H1 (cell line): Measurements from ENCODE around the gene CDCA5. TPM values are rescaled to one million over a fixed set of nuclear protein-coding genes. Genes with fewer than 3 reads are reported as not detected.
A peak's percentile ranks its signal among the peaks of the same experiment; 100 is the strongest.

Experiments
- CTCF ChIA-PET: fragments of 300-600 bp; sonication (Branson Sonifier 250); formaldehyde crosslinking; loops from one replicate; lab custom pipeline; 2021; ENCODE audit not compliant: partially characterized antibody; lab: Charles Lee
- POLR2A ChIA-PET: fragments of 300-600 bp; sonication (Branson Sonifier 250); formaldehyde crosslinking; loops from one replicate; lab custom pipeline; 2021; ENCODE audit warnings: inconsistent platforms; ENCODE audit not compliant: partially characterized antibody; lab: Charles Lee
- DNase-seq, 2 experiments: peaks; one replicate each; pipeline versions ENCODE4 v3.0.0 to v3.0.0-alpha.2; 2010 to 2022; ENCODE audit warnings: low spot score in 2 of 2, low read depth in 1 of 2, mixed read lengths in 1 of 2
- FAIRE-seq: peaks from 2 replicates; lab custom pipeline; 2011; peaks lifted over from hg19 to GRCh38; lab: Jason Lieb, UNC
- H2AFZ ChIP-seq: 2 replicates; pipeline ENCODE4 v1.8.1; 2012; ENCODE audit warnings: low read length, inconsistent platforms
- H2AK5ac ChIP-seq: 2 replicates; pipeline ENCODE4 v1.6.1; 2013; ENCODE audit warnings: low read depth, low read length
- H2BK120ac ChIP-seq: replicated peaks from 2 replicates; pipeline ENCODE3; 2013; ENCODE audit warnings: low read depth, low read length, inconsistent platforms
- H2BK12ac ChIP-seq: 2 replicates; pipeline ENCODE4 v1.6.1; 2013; ENCODE audit warnings: low read depth, low read length
- H2BK15ac ChIP-seq: 2 replicates; pipeline ENCODE4 v1.6.1; 2013; ENCODE audit warnings: low read length
- H2BK20ac ChIP-seq: 2 replicates; pipeline ENCODE4 v1.6.1; 2013; ENCODE audit warnings: low read length
- H2BK5ac ChIP-seq: 2 replicates; pipeline ENCODE4 v1.6.1; 2013; ENCODE audit warnings: low read depth, low read length
- H3K14ac ChIP-seq: 2 replicates; pipeline ENCODE4 v1.6.1; 2013; ENCODE audit warnings: inconsistent platforms; ENCODE audit not compliant: insufficient read length
- H3K18ac ChIP-seq: 2 replicates; pipeline ENCODE4 v1.6.1; 2013; ENCODE audit warnings: low read length; ENCODE audit errors: extremely low read depth
- H3K23ac ChIP-seq: 2 replicates; pipeline ENCODE4 v1.6.1; 2013; ENCODE audit warnings: inconsistent platforms; ENCODE audit not compliant: insufficient read length
- H3K23me2 ChIP-seq: 2 replicates; pipeline ENCODE4 v1.6.1; 2013; ENCODE audit warnings: low read depth, low read length
- H3K27ac ChIP-seq: 2 replicates; pipeline ENCODE4 v1.6.1; 2011; ENCODE audit warnings: low read depth, low read length, inconsistent platforms
- H3K27me3 ChIP-seq, 4 experiments: replicated peaks in 1 of 4; 1 replicate in 1 of 4; 2 replicates in 3 of 4; pipeline versions ENCODE4 v1.6.1 to v1.8.1; 2011 to 2013; ENCODE audit warnings: low read length in 3 of 4, mild to moderate bottlenecking in 3 of 4, inconsistent platforms in 2 of 4, mixed read lengths in 2 of 4, moderate library complexity in 1 of 4; ENCODE audit not compliant: control insufficient read depth in 3 of 4, insufficient read depth in 3 of 4; ENCODE audit errors: extremely low read depth in 1 of 4
- H3K36me3 ChIP-seq, 4 experiments: 2 replicates each; pipeline versions ENCODE4 v1.6.1 to v1.8.1; 2011 to 2013; ENCODE audit warnings: mild to moderate bottlenecking in 4 of 4, low read length in 3 of 4, moderate library complexity in 2 of 4, control low read depth in 1 of 4, inconsistent platforms in 1 of 4; ENCODE audit not compliant: insufficient read depth in 4 of 4, control insufficient read depth in 2 of 4
- H3K4ac ChIP-seq: replicated peaks from 2 replicates; pipeline ENCODE3; 2013; ENCODE audit warnings: low read length, low read depth, mixed read lengths, inconsistent platforms; ENCODE audit not compliant: insufficient read length
- H3K4me1 ChIP-seq, 4 experiments: replicated peaks in 1 of 4; 1 replicate in 1 of 4; 2 replicates in 3 of 4; pipeline versions ENCODE4 v1.6.1 to v1.8.1; 2011 to 2013; ENCODE audit warnings: low read length in 3 of 4, inconsistent platforms in 2 of 4, mixed read lengths in 1 of 4; ENCODE audit not compliant: insufficient read depth in 4 of 4, control insufficient read depth in 3 of 4
- H3K4me2 ChIP-seq, 2 experiments: 2 replicates each; pipeline versions ENCODE4 v1.6.1 to v1.8.1; 2011 to 2013; ENCODE audit warnings: low read depth in 2 of 2, low read length in 2 of 2, control low read depth in 1 of 2, inconsistent platforms in 1 of 2, mild to moderate bottlenecking in 1 of 2; ENCODE audit not compliant: insufficient read depth in 1 of 2
- H3K4me3 ChIP-seq, 4 experiments: fragments of 200-600, 300-600 bp in 1 of 4; sonication (generic), shearing (Covaris generic), sonication (Bioruptor Twin) in 1 of 4; 2 replicates each; pipeline versions ENCODE4 v1.5.1 to v1.8.1; 2011 to 2016; ENCODE audit warnings: low read length in 4 of 4, low read depth in 3 of 4, control low read depth in 2 of 4, inconsistent platforms in 2 of 4, mild to moderate bottlenecking in 2 of 4, mixed read lengths in 1 of 4, moderate library complexity in 1 of 4; ENCODE audit not compliant: insufficient read depth in 2 of 4; ENCODE audit errors: extremely low read depth in 1 of 4
- H3K56ac ChIP-seq: replicated peaks from 2 replicates; pipeline ENCODE3; 2013; ENCODE audit warnings: low read depth, mild to moderate bottlenecking, mixed read lengths, low read length, inconsistent platforms; ENCODE audit not compliant: insufficient read length
- H3K79me1 ChIP-seq: 2 replicates; pipeline ENCODE4 v1.6.1; 2013; ENCODE audit warnings: low read depth, low read length, control low read depth
- H3K79me2 ChIP-seq, 2 experiments: 2 replicates each; pipeline versions ENCODE4 v1.6.1 to v1.8.1; 2012 to 2013; ENCODE audit warnings: low read length in 2 of 2, mild to moderate bottlenecking in 2 of 2, inconsistent platforms in 1 of 2; ENCODE audit not compliant: insufficient read depth in 2 of 2, control insufficient read depth in 1 of 2
- H3K9ac ChIP-seq, 4 experiments: replicated peaks in 1 of 4; 1 replicate in 1 of 4; 2 replicates in 3 of 4; pipeline versions ENCODE4 v1.6.1 to v1.8.1; 2011 to 2013; ENCODE audit warnings: low read depth in 3 of 4, low read length in 3 of 4, control low read depth in 2 of 4, mild to moderate bottlenecking in 2 of 4, moderate library complexity in 2 of 4, inconsistent platforms in 1 of 4; ENCODE audit errors: extremely low read depth in 1 of 4
- H3K9me3 ChIP-seq, 2 experiments: 2 replicates each; pipeline versions ENCODE4 v1.6.1 to v1.8.1; 2012 to 2013; ENCODE audit warnings: mild to moderate bottlenecking in 2 of 2, moderate library complexity in 2 of 2, control low read depth in 1 of 2, inconsistent platforms in 1 of 2, low read depth in 1 of 2, low read length in 1 of 2, mixed read lengths in 1 of 2; ENCODE audit not compliant: insufficient read depth in 2 of 2
- H4K20me1 ChIP-seq, 2 experiments: replicated peaks in 1 of 2; 2 replicates each; pipeline versions ENCODE3 to v1.8.1; 2011 to 2013; ENCODE audit warnings: inconsistent platforms in 2 of 2, low read length in 2 of 2, mild to moderate bottlenecking in 1 of 2; ENCODE audit not compliant: insufficient read depth in 2 of 2, control insufficient read depth in 1 of 2
- H4K5ac ChIP-seq: 2 replicates; pipeline ENCODE4 v1.6.1; 2013; ENCODE audit warnings: low read length, low read depth, mixed read lengths, inconsistent platforms; ENCODE audit not compliant: insufficient read length
- H4K8ac ChIP-seq: 2 replicates; pipeline ENCODE4 v1.8.0; 2013; ENCODE audit warnings: mild to moderate bottlenecking, moderate library complexity, low read length, inconsistent platforms; ENCODE audit not compliant: insufficient read depth; ENCODE audit errors: extremely low read depth
- H4K91ac ChIP-seq: replicated peaks from 2 replicates; pipeline ENCODE3; 2013; ENCODE audit warnings: low read length, mixed read lengths, inconsistent platforms; ENCODE audit not compliant: insufficient read length
- BRCA1 ChIP-seq: IDR thresholded peaks from 2 replicates; pipeline ENCODE4 v1.6.1; 2012; ENCODE audit warnings: low read depth, low read length, improper control_type of control experiment
- POLR2A ChIP-seq, 2 experiments: IDR thresholded peaks; 1 replicate in 1 of 2; 2 replicates in 1 of 2; pipeline ENCODE4 v1.6.1; 2011; ENCODE audit warnings: low read depth in 2 of 2, low read length in 2 of 2, mild to moderate bottlenecking in 2 of 2; ENCODE audit errors: control extremely low read depth in 1 of 2
- POLR2AphosphoS5 ChIP-seq: IDR thresholded peaks from 2 replicates; pipeline ENCODE4 v1.6.1; 2011; ENCODE audit warnings: low read depth, low read length
- YY1 ChIP-seq: IDR thresholded peaks from 2 replicates; pipeline ENCODE4 v1.6.1; 2011; ENCODE audit warnings: low read depth, mild to moderate bottlenecking, low read length
- WGBS, 2 experiments: shearing (Covaris generic) in 1 of 2; methylation state at CpG; one replicate each; pipeline versions ENCODE4 v1.1.6 to v1.1.7; 2013 to 2015; ENCODE audit warnings: low lambda C conversion rate in 2 of 2, mixed read lengths in 2 of 2, inconsistent platforms in 1 of 2, low coverage in 1 of 2, missing lambda C conversion rate in 1 of 2; ENCODE audit not compliant: insufficient replicate concordance in 2 of 2, insufficient coverage in 1 of 2, insufficient read length in 1 of 2; ENCODE audit errors: extremely low coverage in 1 of 2, missing lambda C conversion rate in 1 of 2; 5-methylcytosine and 5-hydroxymethylcytosine counted together
- polyA plus RNA-seq, 7 experiments: library from polyadenylated mRNA; depleted of rRNA in 3 of 7; stranded (reverse) in 5 of 7; unstranded in 2 of 7; fragments of >200 nt in 5 of 7; fragments of 200-250 nt in 2 of 7; gene quantifications; 1 replicate in 5 of 7; 2 replicates in 1 of 7; 4 replicates in 1 of 7; pipeline versions ENCODE4 v1.2.1 to v1.2.3, GENCODE V29; 2011 to 2013; ENCODE audit warnings: missing spikeins in 2 of 7, mixed read lengths in 2 of 7
- total RNA-seq: library from RNA; stranded (reverse); fragmentation: NEBNext Ultra II Directional; extraction: Animal tissue kit (Norgen Biotek cat#: 25700); gene quantifications from 2 replicates; pipeline ENCODE4 v1.2.1, GENCODE V29; 2021

CDCA5 gene
- total and polyA plus RNA-seq, 2 of the 8 experiments (the other 6 are each of a cell fraction or from before 2014, with no cell fraction given), result 39.2 to 87.0 TPM

GRCh38 chr11:65078786-65079342, 5.0 kb downstream of the CDCA5 start:
- peaks cover 0 to 6% (median 3%) of the 10 kb centered on the region in 4 experiments; a peak in 4 of 7 replicates for H3K4me1 ChIP-seq
- no peak for DNase-seq
- no peak overlapping the region for H4K5ac ChIP-seq
- no peak overlapping the region for H2BK120ac ChIP-seq
- TF ChIP-seq BRCA1 (no peak), POLR2AphosphoS5 (peak; percentile 7; the same call in 1 of the 2 replicates), YY1 (peak; percentile 83; the same call in 1 of the 2 replicates), POLR2A (IDR thresholded peaks at IDR 0.05; ENCODE audit: control extremely low read depth in 1 of 2, low read depth in 2 of 2, low read length in 2 of 2) (0 out of 3 replicates have a peak, but pooled peaks of 1 of the 2 experiments have one; percentile 3)
- TF ChIP-seq, all 59 proteins: peak for 3
- no peak overlapping the region for H3K4me2 ChIP-seq
- no peak overlapping the region for H2AFZ ChIP-seq
- H3K79me1 ChIP-seq, result peaks cover 12% of the 10 kb centered on the region; the same call in 1 of the 2 replicates
- H3K9ac ChIP-seq, result no peak overlapping the region
- H3K18ac ChIP-seq, result no peak overlapping the region
- no peak overlapping the region for H4K8ac ChIP-seq
- no peak overlapping the region for H4K91ac ChIP-seq
- peaks cover 10 to 11% of the 10 kb centered on the region in 2 experiments for H4K20me1 ChIP-seq
- H3K79me2 ChIP-seq, result peaks cover 10 to 44% of the 10 kb centered on the region in 2 experiments
- H2BK12ac ChIP-seq, result no peak overlapping the region
- no peak overlapping the region for H2BK15ac ChIP-seq
- CTCF ChIA-PET, result interaction anchor here (0.6 to 4.7 kb wide), 25 partner anchors 10 to 481 kb away, joined by 3 to 28 read pairs (median 4); partner anchors contain the start of genes NAALADL1 and PYGM
- FAIRE-seq, result no peak
- no peak overlapping the region for H3K27ac ChIP-seq
- H3K23me2 ChIP-seq, result peaks cover 4% of the 10 kb centered on the region; the same call in 1 of the 2 replicates
- no peak overlapping the region for H3K4ac ChIP-seq
- no peak overlapping the region for H3K56ac ChIP-seq
- no peak overlapping the region for H3K14ac ChIP-seq
- POLR2A ChIA-PET, result interaction anchor here (0.6 to 21.6 kb wide), 13 partner anchors 10 to 80 kb away, joined by 3 to 230 read pairs (median 3); partner anchors contain the start of genes ARL2, FAU, MRPL49 and VPS51
- WGBS, 2 experiments, result 93% methylated on average over 9 of the region's 9 CpGs; no CpG with 5 or more reads in 1 of the 2 experiments
- no peak overlapping the region for H2BK5ac ChIP-seq
- no peak overlapping the region for H3K4me3 ChIP-seq
- no peak overlapping the region for H2BK20ac ChIP-seq
- H3K9me3 ChIP-seq, result no peaks in the 10 kb centered on the region
- no peaks in the 10 kb centered on the region for H3K27me3 ChIP-seq
- H2AK5ac ChIP-seq, result no peak overlapping the region
- no peak overlapping the region for H3K23ac ChIP-seq
- peaks cover 20 to 41% (median 36%) of the 10 kb centered on the region in 4 experiments for H3K36me3 ChIP-seq
